ENCODE results near the gene NPHP4.

DNA sequence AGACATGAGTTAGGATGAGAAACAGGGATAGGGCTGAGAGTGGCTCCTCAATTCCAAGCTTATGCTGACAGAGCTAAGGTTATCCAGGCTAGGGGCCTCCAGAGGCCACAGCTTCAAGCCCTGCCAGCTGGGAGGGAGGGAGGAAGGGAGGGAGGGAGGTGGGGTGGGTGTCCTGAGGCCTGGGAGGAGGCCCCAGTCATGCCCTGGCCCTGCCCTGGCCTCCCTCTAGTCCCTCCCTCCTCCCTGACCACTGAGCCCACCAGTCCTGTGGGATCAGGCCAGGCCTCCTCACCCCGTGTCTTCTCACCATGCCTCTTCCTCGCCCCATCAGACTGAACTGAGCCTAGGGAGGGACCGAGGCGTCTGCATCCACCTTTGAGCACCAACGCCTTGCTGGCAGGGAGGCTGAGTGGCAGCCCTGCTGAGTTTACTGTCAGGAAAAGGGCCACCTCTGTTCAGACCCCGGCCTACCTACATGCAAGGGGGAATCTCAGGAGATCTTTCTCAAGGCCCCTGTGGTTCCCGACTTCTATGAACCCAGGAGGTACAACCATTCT is 116.1 kb downstream of the NPHP4 start:
- TF ChIP-seq, protein P1, sequence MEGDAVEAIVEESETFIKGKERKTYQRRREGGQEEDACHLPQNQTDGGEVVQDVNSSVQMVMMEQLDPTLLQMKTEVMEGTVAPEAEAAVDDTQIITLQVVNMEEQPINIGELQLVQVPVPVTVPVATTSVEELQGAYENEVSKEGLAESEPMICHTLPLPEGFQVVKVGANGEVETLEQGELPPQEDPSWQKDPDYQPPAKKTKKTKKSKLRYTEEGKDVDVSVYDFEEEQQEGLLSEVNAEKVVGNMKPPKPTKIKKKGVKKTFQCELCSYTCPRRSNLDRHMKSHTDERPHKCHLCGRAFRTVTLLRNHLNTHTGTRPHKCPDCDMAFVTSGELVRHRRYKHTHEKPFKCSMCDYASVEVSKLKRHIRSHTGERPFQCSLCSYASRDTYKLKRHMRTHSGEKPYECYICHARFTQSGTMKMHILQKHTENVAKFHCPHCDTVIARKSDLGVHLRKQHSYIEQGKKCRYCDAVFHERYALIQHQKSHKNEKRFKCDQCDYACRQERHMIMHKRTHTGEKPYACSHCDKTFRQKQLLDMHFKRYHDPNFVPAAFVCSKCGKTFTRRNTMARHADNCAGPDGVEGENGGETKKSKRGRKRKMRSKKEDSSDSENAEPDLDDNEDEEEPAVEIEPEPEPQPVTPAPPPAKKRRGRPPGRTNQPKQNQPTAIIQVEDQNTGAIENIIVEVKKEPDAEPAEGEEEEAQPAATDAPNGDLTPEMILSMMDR (IDR thresholded peaks at IDR 0.05; ENCODE audit: low read depth, low read length, poor library complexity, severe bottlenecking): no peak
- TF ChIP-seq EZH2phosphoT487 (IDR thresholded peaks at IDR 0.05; ENCODE audit: borderline replicate concordance, low read length): no peak
